NOMO-1 treated with DMSO at 0.1 percent for 48 hours (cell line): ENCODE measurements around the gene ZSWIM4.
"Not testable (repeated sequence)": the region's sequence is repeated elsewhere in the genome, so short reads cannot be mapped to it uniquely, and the experiment has no call there.

Experiments used
- DNase-seq: peaks from one replicate; lab custom pipeline; 2025; ENCODE audit not compliant: unreplicated experiment; lab: John Stamatoyannopoulos, UW

ZSWIM4 gene

GRCh38 chr19:13794757-13795589 lies at the start of gene ZSWIM4:
Gene ZSWIM4 (plus strand): TSS chr19:13795443. CDS start chr19:13795649, 206 bp downstream.
- DNase-seq: peak; percentile 98

- DNase-seq: no peak
These were observed 48.2 kb upstream of the ZSWIM4 start for GRCh38 chr19:13747098-13747453.

GRCh38 chr19:13748169-13748828 lies 46.9 kb upstream of the ZSWIM4 start:
- DNase-seq: no peak

- no peak for DNase-seq
These were observed 43.8 kb upstream of the ZSWIM4 start for GRCh38 chr19:13751436-13751835.

GRCh38 chr19:13753622-13754021 lies 41.6 kb upstream of the ZSWIM4 start:
- DNase-seq: not testable (repeated sequence)

- DNase-seq: no peak
These were observed 39.0 kb upstream of the ZSWIM4 start for GRCh38 chr19:13756210-13756609.

- no peak for DNase-seq
These were observed 37.2 kb upstream of the ZSWIM4 start for GRCh38 chr19:13757805-13758772.

- no peak for DNase-seq
These were observed 36.4 kb upstream of the ZSWIM4 start for GRCh38 chr19:13758795-13759194.

- DNase-seq: no peak
These were observed 33.8 kb upstream of the ZSWIM4 start for GRCh38 chr19:13761423-13761822.

- no peak for DNase-seq
These were observed 32.5 kb upstream of the ZSWIM4 start for GRCh38 chr19:13762635-13763235.

GRCh38 chr19:13763265-13763664 lies 32.0 kb upstream of the ZSWIM4 start:
- no peak for DNase-seq

GRCh38 chr19:13764101-13764807 lies 31.0 kb upstream of the ZSWIM4 start, which contains the start of gene MRI1:
Gene MRI1 (plus strand): TSS chr19:13764522. CDS start chr19:13764589, 67 bp downstream.
- DNase-seq: peak; percentile 51

GRCh38 chr19:13764821-13765394 lies 30.3 kb upstream of the ZSWIM4 start:
- DNase-seq: no peak

GRCh38 chr19:13765395-13766094 lies 29.7 kb upstream of the ZSWIM4 start:
- no peak for DNase-seq

- no peak for DNase-seq
These were observed 29.2 kb upstream of the ZSWIM4 start for GRCh38 chr19:13766095-13766481.

GRCh38 chr19:13768510-13768909 lies 26.7 kb upstream of the ZSWIM4 start:
- no peak for DNase-seq

GRCh38 chr19:13770013-13770635 lies 25.1 kb upstream of the ZSWIM4 start:
- DNase-seq: no peak
